NT2/D1 (cell line): ENCODE results near the gene MANEA.

Experiments
- YY1 ChIP-seq: IDR thresholded peaks from 2 replicates; pipeline ENCODE4 v1.6.1; 2011; ENCODE audit not compliant: insufficient read length, insufficient read depth
- ZNF274 ChIP-seq: IDR thresholded peaks from 2 replicates; pipeline ENCODE4 v1.6.1; 2011; ENCODE audit warnings: mild to moderate bottlenecking, low read depth, low read length

- TF ChIP-seq YY1 (no peak), ZNF274 (no peak)
These were observed 59.5 kb downstream of the MANEA start for GRCh38 chr6:95636552-95637431.
